Brain microvascular endothelial cell (primary cell): ENCODE data around the gene ARHGAP42.

ENCODE experiments used
- DNase-seq: peaks from one replicate; pipeline ENCODE4 v3.0.0-alpha.2; 2020
- H3K27ac ChIP-seq: fragments of 250-450 bp; sonication (Bioruptor Pico); 2 replicates; pipeline ENCODE4 v1.5.1; 2020; ENCODE audit warnings: mild to moderate bottlenecking, moderate library complexity
- H3K27me3 ChIP-seq: fragments of 250-450 bp; sonication (Bioruptor Pico); replicated peaks from 2 replicates; pipeline ENCODE4 v1.5.1; 2020; ENCODE audit warnings: mild to moderate bottlenecking
- H3K36me3 ChIP-seq: fragments of 250-450 bp; sonication (Bioruptor Pico); replicated peaks from 2 replicates; pipeline ENCODE4 v1.5.1; 2020; ENCODE audit warnings: mild to moderate bottlenecking
- H3K4me3 ChIP-seq: 2 replicates; pipeline ENCODE4 v1.5.1; 2011; ENCODE audit warnings: low read depth, mild to moderate bottlenecking, control low read depth, low read length, moderate library complexity
- in situ Hi-C: cut with HindIII; loops from 2 replicates; pipeline ENCODE4 v1.10.0; 2017; ENCODE audit warnings: low sequenced_read_pairs, low pct_ligation_motif_present
- TF ChIP-seq, protein P1 (sequence below): IDR thresholded peaks from 2 replicates; pipeline ENCODE4 v1.5.1; 2011; ENCODE audit warnings: low read depth, mild to moderate bottlenecking, moderate library complexity, low read length, control low read depth, inconsistent platforms; ENCODE audit errors: missing control alignments

ARHGAP42 gene

DNA sequence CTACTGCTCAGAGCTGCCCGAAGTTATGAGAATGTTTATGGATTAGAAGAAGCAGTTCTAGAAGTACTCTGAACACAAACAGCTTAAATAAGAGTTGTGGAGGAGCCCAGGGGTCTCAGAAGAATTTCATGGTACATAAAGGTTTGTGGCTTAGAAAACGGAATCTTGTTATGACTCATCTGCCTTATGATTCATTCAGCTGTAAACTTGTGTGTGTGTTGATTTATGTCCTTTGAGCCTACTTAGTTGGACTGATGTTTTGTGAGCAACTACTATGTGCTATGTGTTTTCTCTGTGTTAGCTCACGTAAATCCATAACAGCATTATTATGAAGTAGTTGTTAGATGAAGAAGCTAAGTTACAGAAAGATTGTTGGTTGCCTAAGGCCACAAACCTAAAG, 238.8 kb downstream of the ARHGAP42 start:
- peak; percentile 48 for DNase-seq

DNA sequence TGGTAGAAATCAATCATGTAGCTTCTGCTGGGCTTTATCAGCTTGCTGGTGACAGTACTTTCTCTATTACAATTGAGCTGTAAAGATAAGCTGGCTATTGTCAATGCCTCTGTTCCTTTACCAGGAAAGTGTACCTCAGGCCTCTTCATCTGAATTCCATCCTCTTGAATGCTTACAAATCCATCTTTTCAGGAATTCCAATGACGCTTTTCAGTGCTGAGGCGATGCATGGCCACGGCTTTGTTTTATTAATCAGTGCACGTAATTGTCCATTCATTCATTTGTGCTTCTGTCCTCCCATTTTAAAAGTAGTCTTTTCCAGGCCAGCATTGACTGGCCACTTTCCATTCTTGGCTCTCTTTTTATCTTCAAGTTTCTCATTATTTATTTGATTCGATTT, 240.5 kb downstream of the ARHGAP42 start:
- Histone ChIP-seq H3K36me3 (no peaks in the 10 kb centered on the region), H3K27ac (no peak overlapping the region), H3K4me3 (no peak overlapping the region), H3K27me3 (no peaks in the 10 kb centered on the region)
- in situ Hi-C loops = loop anchor here (25.0 kb wide), 1 partner anchor 340 kb away; no protein-coding TSS in a partner anchor
- no peak for DNase-seq
- TF ChIP-seq, protein P1, sequence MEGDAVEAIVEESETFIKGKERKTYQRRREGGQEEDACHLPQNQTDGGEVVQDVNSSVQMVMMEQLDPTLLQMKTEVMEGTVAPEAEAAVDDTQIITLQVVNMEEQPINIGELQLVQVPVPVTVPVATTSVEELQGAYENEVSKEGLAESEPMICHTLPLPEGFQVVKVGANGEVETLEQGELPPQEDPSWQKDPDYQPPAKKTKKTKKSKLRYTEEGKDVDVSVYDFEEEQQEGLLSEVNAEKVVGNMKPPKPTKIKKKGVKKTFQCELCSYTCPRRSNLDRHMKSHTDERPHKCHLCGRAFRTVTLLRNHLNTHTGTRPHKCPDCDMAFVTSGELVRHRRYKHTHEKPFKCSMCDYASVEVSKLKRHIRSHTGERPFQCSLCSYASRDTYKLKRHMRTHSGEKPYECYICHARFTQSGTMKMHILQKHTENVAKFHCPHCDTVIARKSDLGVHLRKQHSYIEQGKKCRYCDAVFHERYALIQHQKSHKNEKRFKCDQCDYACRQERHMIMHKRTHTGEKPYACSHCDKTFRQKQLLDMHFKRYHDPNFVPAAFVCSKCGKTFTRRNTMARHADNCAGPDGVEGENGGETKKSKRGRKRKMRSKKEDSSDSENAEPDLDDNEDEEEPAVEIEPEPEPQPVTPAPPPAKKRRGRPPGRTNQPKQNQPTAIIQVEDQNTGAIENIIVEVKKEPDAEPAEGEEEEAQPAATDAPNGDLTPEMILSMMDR = no peak

More for the DNA sequence above, 238.8 kb downstream of the ARHGAP42 start:
- no peaks in the 10 kb centered on the region for H3K27me3 ChIP-seq
- no peaks in the 10 kb centered on the region for H3K36me3 ChIP-seq
- no peak overlapping the region for H3K27ac ChIP-seq
- in situ Hi-C loops = loop anchor here (25.0 kb wide), 1 partner anchor 339 kb away; no protein-coding TSS in a partner anchor
- TF ChIP-seq, protein P1 = no peak
- no peak overlapping the region for H3K4me3 ChIP-seq

DNA sequence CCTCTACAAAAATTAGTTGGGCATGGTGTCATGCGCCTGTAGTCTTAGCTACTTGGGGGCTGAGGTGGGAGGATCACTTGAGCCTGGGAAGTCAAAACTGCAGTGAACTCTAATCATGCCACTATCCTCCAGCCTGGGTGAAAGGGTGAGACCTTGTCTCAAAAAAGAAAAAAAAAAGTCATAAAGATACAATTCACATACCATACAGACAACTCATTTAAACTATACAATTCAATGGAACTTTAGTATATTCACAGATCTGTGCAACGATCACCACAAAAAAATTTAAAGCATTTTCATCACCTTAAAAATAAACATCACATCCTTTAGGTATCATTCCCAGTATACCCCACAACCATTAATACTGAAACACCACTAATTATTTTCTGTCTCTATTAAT, 241.3 kb downstream of the ARHGAP42 start:
- no peak for DNase-seq
- H3K36me3 ChIP-seq = no peaks in the 10 kb centered on the region
- in situ Hi-C loops = loop anchor here (25.0 kb wide), 1 partner anchor 341 kb away; no protein-coding TSS in a partner anchor
- TF ChIP-seq, protein P1 = no peak
- H3K4me3 ChIP-seq = no peak overlapping the region
- H3K27ac ChIP-seq = no peak overlapping the region
- H3K27me3 ChIP-seq = no peaks in the 10 kb centered on the region

DNA sequence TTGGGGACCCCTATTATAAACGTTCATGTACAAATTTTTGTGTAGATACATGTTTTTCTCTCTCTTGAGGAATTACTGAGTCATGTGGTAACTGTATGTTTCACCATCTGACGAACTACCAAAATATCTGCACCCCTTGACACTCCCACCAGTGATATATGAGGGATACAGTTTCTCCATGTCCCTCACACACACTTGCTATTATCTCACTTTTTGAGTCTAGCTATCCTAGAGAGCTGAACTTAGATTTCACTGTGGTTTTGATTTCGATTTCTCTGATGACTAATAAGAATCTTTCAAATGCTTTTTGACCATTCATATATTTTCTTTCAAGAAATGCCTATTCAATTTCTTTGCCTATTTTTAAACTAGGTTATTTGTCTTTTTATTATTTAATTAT, 242.3 kb downstream of the ARHGAP42 start:
- peak overlapping the region; percentile 56 for H3K27ac ChIP-seq
- TF ChIP-seq, protein P1 = no peak
- in situ Hi-C loops = loop anchor here (25.0 kb wide), 1 partner anchor 342 kb away; no protein-coding TSS in a partner anchor

DNA sequence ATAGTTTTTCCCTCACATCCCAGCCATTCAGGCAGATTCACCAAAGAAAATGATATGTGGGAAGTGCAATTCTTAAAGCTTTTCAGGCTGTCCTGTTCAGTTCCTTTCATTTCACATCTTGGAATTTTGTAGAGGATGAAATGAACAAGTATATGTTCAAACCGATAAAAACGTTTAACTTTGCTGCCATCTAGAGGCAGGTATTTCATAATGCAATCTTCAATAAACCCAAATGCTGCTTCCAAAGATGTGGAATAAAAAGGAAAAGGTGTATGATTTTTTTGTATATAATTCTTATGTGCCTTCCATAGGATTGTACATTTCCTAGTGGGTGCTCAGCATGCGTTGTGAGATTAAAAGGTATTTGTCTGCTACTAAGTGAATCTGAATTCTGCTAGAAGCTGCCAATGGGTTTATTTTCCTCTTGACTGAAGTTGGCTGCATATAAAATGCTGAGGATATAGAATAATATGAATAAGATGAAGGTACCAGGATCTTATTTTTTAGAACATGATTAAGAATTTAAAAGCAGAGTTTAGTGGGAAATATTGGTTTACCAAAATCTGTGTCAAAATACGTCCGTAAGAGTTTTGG, 243.2 kb downstream of the ARHGAP42 start:
- TF ChIP-seq, protein P1 = no peak
- peak; percentile 52 for DNase-seq
- no peaks in the 10 kb centered on the region for H3K36me3 ChIP-seq
- H3K27me3 ChIP-seq = no peaks in the 10 kb centered on the region
- in situ Hi-C loops = loop anchor here (25.0 kb wide), 1 partner anchor 343 kb away; no protein-coding TSS in a partner anchor
- peak overlapping the region; percentile 56 for H3K27ac ChIP-seq
- H3K4me3 ChIP-seq = peak overlapping the region; percentile 36

More for the DNA sequence above, 242.3 kb downstream of the ARHGAP42 start:
- Histone ChIP-seq H3K27me3 (no peaks in the 10 kb centered on the region), H3K4me3 (no peak overlapping the region), H3K36me3 (no peaks in the 10 kb centered on the region)
- DNase-seq = peak; percentile 34
